Caco-2 (cell line): Measurements from ENCODE around the gene CES4A. TPM values are rescaled to one million over a fixed set of nuclear protein-coding genes. Genes with fewer than 3 reads are reported as not detected.
"Not testable (repeated sequence)": the region's sequence is repeated elsewhere in the genome, so short reads cannot be mapped to it uniquely, and the experiment has no call there.

ENCODE experiments used
- BruUV-seq: library from RNA; stranded (reverse); fragments of 400-500 nt; replicated peaks from 2 replicates; lab custom pipeline; 2021; lab: Mats Ljungman, UMichigan
- CTCF ChIA-PET: fragments of 300-600 bp; sonication (Branson Sonifier 250); formaldehyde crosslinking; loops from one replicate; lab custom pipeline; 2022; ENCODE audit warnings: antibody characterized with exemption; lab: Charles Lee
- POLR2A ChIA-PET: fragments of 300-600 bp; sonication (Branson Sonifier 250); formaldehyde crosslinking; loops from one replicate; lab custom pipeline; 2022; ENCODE audit warnings: antibody characterized with exemption; lab: Charles Lee
- DNase-seq, 2 experiments: peaks; one replicate each; pipeline versions ENCODE4 v3.0.0 to v3.0.0-alpha.2; 2020 to 2022
- H3K27me3 ChIP-seq: replicated peaks from 2 replicates; pipeline ENCODE4 v1.6.0; 2011; ENCODE audit warnings: low read length; ENCODE audit not compliant: control insufficient read depth, insufficient read depth
- H3K36me3 ChIP-seq: 2 replicates; pipeline ENCODE4 v1.5.1; 2011; ENCODE audit warnings: low read length; ENCODE audit not compliant: control insufficient read depth, insufficient read depth
- H3K4me1 ChIP-seq: fragments of 250-450 bp; sonication (Bioruptor Pico); 2 replicates; pipeline ENCODE4 v1.5.1; 2020; ENCODE audit warnings: mild to moderate bottlenecking
- H3K4me3 ChIP-seq: 2 replicates; pipeline ENCODE4 v1.5.1; 2011; ENCODE audit warnings: low read depth, mild to moderate bottlenecking, control low read depth, low read length
- H3K9me3 ChIP-seq: fragments of 250-450 bp; sonication (Bioruptor Pico); 2 replicates; pipeline ENCODE4 v1.5.1; 2020; ENCODE audit warnings: mild to moderate bottlenecking, moderate library complexity
- H3K27ac Mint-ChIP-seq: one replicate; pipeline ENCODE4 v1.8.0; 2022; ENCODE audit warnings: mixed read lengths; ENCODE audit not compliant: unreplicated experiment
- H3K27me3 Mint-ChIP-seq: one replicate; pipeline ENCODE4 v1.8.0; 2022; ENCODE audit warnings: mixed read lengths; ENCODE audit not compliant: insufficient read depth, unreplicated experiment
- H3K36me3 Mint-ChIP-seq: one replicate; pipeline ENCODE4 v1.8.0; 2022; ENCODE audit warnings: mild to moderate bottlenecking, mixed read lengths; ENCODE audit not compliant: insufficient read depth, unreplicated experiment
- H3K4me1 Mint-ChIP-seq: one replicate; pipeline ENCODE4 v1.8.0; 2022; ENCODE audit warnings: low read depth, mixed read lengths; ENCODE audit not compliant: unreplicated experiment
- H3K4me3 Mint-ChIP-seq: one replicate; pipeline ENCODE4 v1.8.0; 2022; ENCODE audit warnings: mild to moderate bottlenecking, moderate library complexity, mixed read lengths; ENCODE audit not compliant: unreplicated experiment
- H3K9me3 Mint-ChIP-seq: one replicate; pipeline ENCODE4 v1.8.0; 2022; ENCODE audit warnings: mixed read lengths; ENCODE audit not compliant: unreplicated experiment
- intact Hi-C: fragments of 100-400 bp; cut with micrococcal nuclease; formaldehyde crosslinking; loops from one replicate; pipeline ENCODE4 v1.10.0; 2022; ENCODE audit not compliant: unreplicated experiment
- total RNA-seq: library from RNA; stranded (reverse); gene quantifications from 2 replicates; pipeline ENCODE4 v1.2.3, GENCODE V29; 2022
- TF ChIP-seq, protein P1 (sequence below), 2 experiments: fragments of 200-600 bp in 1 of 2; IDR thresholded peaks; 1 replicate in 1 of 2; 2 replicates in 1 of 2; pipeline versions ENCODE4 v1.5.1 to v1.8.0; 2011 to 2022; ENCODE audit warnings: antibody characterized with exemption in 1 of 2, control low read depth in 1 of 2, inconsistent platforms in 1 of 2, low read depth in 1 of 2, low read length in 1 of 2, mild to moderate bottlenecking in 1 of 2, moderate library complexity in 1 of 2; ENCODE audit not compliant: insufficient read depth in 1 of 2, severe bottlenecking in 1 of 2, unreplicated experiment in 1 of 2

The CES4A gene
- total RNA-seq, 1 experiment from 2014 or later: not detected

GRCh38 chr16:66984892-66985311, 3.5 kb upstream of the CES4A start:
- TF ChIP-seq, protein P1, sequence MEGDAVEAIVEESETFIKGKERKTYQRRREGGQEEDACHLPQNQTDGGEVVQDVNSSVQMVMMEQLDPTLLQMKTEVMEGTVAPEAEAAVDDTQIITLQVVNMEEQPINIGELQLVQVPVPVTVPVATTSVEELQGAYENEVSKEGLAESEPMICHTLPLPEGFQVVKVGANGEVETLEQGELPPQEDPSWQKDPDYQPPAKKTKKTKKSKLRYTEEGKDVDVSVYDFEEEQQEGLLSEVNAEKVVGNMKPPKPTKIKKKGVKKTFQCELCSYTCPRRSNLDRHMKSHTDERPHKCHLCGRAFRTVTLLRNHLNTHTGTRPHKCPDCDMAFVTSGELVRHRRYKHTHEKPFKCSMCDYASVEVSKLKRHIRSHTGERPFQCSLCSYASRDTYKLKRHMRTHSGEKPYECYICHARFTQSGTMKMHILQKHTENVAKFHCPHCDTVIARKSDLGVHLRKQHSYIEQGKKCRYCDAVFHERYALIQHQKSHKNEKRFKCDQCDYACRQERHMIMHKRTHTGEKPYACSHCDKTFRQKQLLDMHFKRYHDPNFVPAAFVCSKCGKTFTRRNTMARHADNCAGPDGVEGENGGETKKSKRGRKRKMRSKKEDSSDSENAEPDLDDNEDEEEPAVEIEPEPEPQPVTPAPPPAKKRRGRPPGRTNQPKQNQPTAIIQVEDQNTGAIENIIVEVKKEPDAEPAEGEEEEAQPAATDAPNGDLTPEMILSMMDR (IDR thresholded peaks at IDR 0.05; ENCODE audit: insufficient read depth in 1 of 2, low read depth in 1 of 2, low read length in 1 of 2, severe bottlenecking in 1 of 2, unreplicated experiment in 1 of 2): no peak
- no peaks in the 10 kb centered on the region for H3K9me3 Mint-ChIP-seq
- no peaks in the 10 kb centered on the region for H3K36me3 Mint-ChIP-seq
- H3K4me1 Mint-ChIP-seq: no peaks in the 10 kb centered on the region
- no peak overlapping the region for H3K4me3 Mint-ChIP-seq
- no TSS peak for BruUV-seq
- Histone ChIP-seq H3K4me1 (peaks cover 6% of the 10 kb centered on the region; the same call in 1 of the 2 replicates), H3K27me3 (no peaks in the 10 kb centered on the region), H3K4me3 (no peak overlapping the region), H3K9me3 (no peaks in the 10 kb centered on the region), H3K36me3 (no peaks in the 10 kb centered on the region)
- no peak for DNase-seq
- intact Hi-C loops: no loop called here
- H3K27ac Mint-ChIP-seq: no peak overlapping the region
- no peaks in the 10 kb centered on the region for H3K27me3 Mint-ChIP-seq
- CTCF ChIA-PET: interaction anchor here (1.5 kb wide), 1 partner anchor 194 kb away, joined by 3 read pairs; no protein-coding TSS in a partner anchor
- POLR2A ChIA-PET: no interaction called here

DNA sequence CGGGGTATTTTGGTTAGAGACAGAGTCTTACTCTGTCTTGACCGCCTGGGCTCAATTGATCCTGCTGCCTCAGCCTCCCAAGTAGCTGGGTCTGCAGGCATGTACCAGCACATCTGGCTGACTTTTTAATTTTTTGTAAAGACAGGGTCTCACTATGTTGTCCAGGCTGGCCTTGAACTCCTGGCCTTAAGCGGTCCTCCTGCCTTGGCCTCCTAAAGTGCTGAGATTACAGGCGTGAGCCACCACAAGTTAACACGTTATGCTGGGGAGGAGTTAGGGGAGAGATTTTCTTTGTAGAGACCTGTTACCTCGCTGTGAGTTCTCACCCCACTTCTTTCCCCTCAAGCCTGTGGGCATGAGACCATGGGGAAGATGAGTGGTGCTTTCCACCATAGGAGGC, 1.8 kb upstream of the CES4A start:
- no TSS peak for BruUV-seq
- Mint-ChIP-seq H3K4me1 (no peaks in the 10 kb centered on the region), H3K36me3 (no peaks in the 10 kb centered on the region), H3K4me3 (no peak overlapping the region), H3K27me3 (no peaks in the 10 kb centered on the region), H3K27ac (no peak overlapping the region), H3K9me3 (no peaks in the 10 kb centered on the region)
- DNase-seq: no peak
- TF ChIP-seq, protein P1 (IDR thresholded peaks at IDR 0.05; ENCODE audit: insufficient read depth in 1 of 2, low read depth in 1 of 2, low read length in 1 of 2, severe bottlenecking in 1 of 2, unreplicated experiment in 1 of 2): no peak
- intact Hi-C loops: no loop called here
- Histone ChIP-seq H3K4me3 (no peak overlapping the region), H3K4me1 (peaks cover 6% of the 10 kb centered on the region; the same call in 1 of the 2 replicates), H3K9me3 (no peaks in the 10 kb centered on the region), H3K36me3 (no peaks in the 10 kb centered on the region), H3K27me3 (no peaks in the 10 kb centered on the region)
- POLR2A ChIA-PET: no interaction called here
- CTCF ChIA-PET: no interaction called here

GRCh38 chr16:66991545-66992077, 3.2 kb downstream of the CES4A start:
- Histone ChIP-seq H3K9me3 (no peaks in the 10 kb centered on the region), H3K36me3 (no peaks in the 10 kb centered on the region), H3K4me1 (peaks cover 12% of the 10 kb centered on the region), H3K27me3 (no peaks in the 10 kb centered on the region), H3K4me3 (no peak overlapping the region)
- CTCF ChIA-PET: interaction anchor here (1.0 kb wide), 1 partner anchor 13 kb away, joined by 3 read pairs; no protein-coding TSS in a partner anchor
- BruUV-seq: no TSS peak
- H3K36me3 Mint-ChIP-seq: no peaks in the 10 kb centered on the region
- POLR2A ChIA-PET: no interaction called here
- TF ChIP-seq, protein P1 (IDR thresholded peaks at IDR 0.05; ENCODE audit: insufficient read depth in 1 of 2, low read depth in 1 of 2, low read length in 1 of 2, severe bottlenecking in 1 of 2, unreplicated experiment in 1 of 2): no peak
- intact Hi-C loops: no loop called here
- no peak overlapping the region for H3K27ac Mint-ChIP-seq
- DNase-seq: no peak
- no peaks in the 10 kb centered on the region for H3K4me1 Mint-ChIP-seq
- no peaks in the 10 kb centered on the region for H3K27me3 Mint-ChIP-seq
- H3K4me3 Mint-ChIP-seq: no peak overlapping the region
- H3K9me3 Mint-ChIP-seq: no peaks in the 10 kb centered on the region

DNA sequence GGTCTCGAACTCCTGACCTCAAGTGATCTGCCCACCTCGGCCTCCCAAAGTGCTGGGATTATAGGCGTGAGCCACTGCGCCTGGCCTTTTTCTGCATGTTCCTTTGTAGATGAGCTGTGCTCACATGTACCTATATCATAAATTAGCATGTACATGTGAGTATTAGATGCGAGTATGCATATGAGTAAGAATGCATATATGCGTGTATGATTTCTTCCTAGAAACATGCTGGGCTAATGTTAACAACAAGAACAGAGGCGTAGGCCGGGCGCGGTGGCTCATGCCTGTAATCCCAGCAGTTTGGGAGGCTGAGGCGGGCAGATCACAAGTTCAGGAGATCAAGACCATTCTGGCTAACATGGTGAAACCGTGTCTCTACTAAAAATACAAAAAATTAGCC, 5.2 kb downstream of the CES4A start:
- DNase-seq, intact Hi-C loops, H3K4me1 ChIP-seq, BruUV-seq, H3K4me3 Mint-ChIP-seq, H3K36me3 ChIP-seq, H3K27me3 Mint-ChIP-seq, H3K4me3 ChIP-seq, H3K9me3 ChIP-seq, H3K27me3 ChIP-seq, POLR2A ChIA-PET, H3K4me1 Mint-ChIP-seq, H3K9me3 Mint-ChIP-seq, H3K36me3 Mint-ChIP-seq, H3K27ac Mint-ChIP-seq: not testable (repeated sequence)
- CTCF ChIA-PET: interaction anchor here (0.7 kb wide), 1 partner anchor 192 kb away, joined by 4 read pairs; no protein-coding TSS in a partner anchor
